ENCODE results near the gene CRYBA1.

GRCh38 chr17:29248845-29249244, 2.2 kb downstream of the CRYBA1 start:
- TF ChIP-seq POLR2AphosphoS5 (IDR thresholded peaks at IDR 0.05; ENCODE audit: low read depth, low read length) = no peak
- TF ChIP-seq CTCF (IDR thresholded peaks at IDR 0.05; ENCODE audit: control extremely low read depth in 1 of 3, insufficient read depth in 1 of 3, low read depth in 1 of 3, low read length in 3 of 3) = no peak
- TF ChIP-seq HDAC2 (IDR thresholded peaks at IDR 0.05; ENCODE audit: borderline replicate concordance in 1 of 2, low read depth in 2 of 2, low read length in 2 of 2) = no peak
- no peak for TF ChIP-seq POLR2A (IDR thresholded peaks at IDR 0.05; ENCODE audit: control extremely low read depth in 1 of 2, low read depth in 2 of 2, low read length in 2 of 2)
- TF ChIP-seq TBP (IDR thresholded peaks at IDR 0.05; ENCODE audit: low read depth, low read length) = no peak
- TF ChIP-seq NANOG (IDR thresholded peaks at IDR 0.05; ENCODE audit: insufficient read depth, low read depth, low read length, poor library complexity, severe bottlenecking) = no peak
- no peak for TF ChIP-seq CHD1 (IDR thresholded peaks at IDR 0.05; ENCODE audit: low read depth, low read length)
- no peak for TF ChIP-seq KDM1A (IDR thresholded peaks at IDR 0.05; ENCODE audit: borderline replicate concordance, low read length)
